ENCODE measurements around the gene BRINP2.

Gene BRINP2

GRCh38 chr1:177164380-177165068 is 6.2 kb upstream of the BRINP2 start, which contains the start of gene ASTN1:
Gene ASTN1 (minus strand): TSS chr1:177164712. CDS start chr1:177164676, 36 bp downstream.
- DNase-seq (ENCODE audit: low read depth) = no peak

- DNase-seq (ENCODE audit: low read depth) = no peak
Measured at GRCh38 chr1:177165069-177165439, 5.7 kb upstream of the BRINP2 start.

GRCh38 chr1:177171536-177172123 is 872 bp downstream of the BRINP2 start:
- no peak for DNase-seq (ENCODE audit: low read depth)

GRCh38 chr1:177172272-177172671 is 1.5 kb downstream of the BRINP2 start:
- DNase-seq (ENCODE audit: low read depth) = no peak

- DNase-seq (ENCODE audit: low read depth) = no peak
Measured at GRCh38 chr1:177172866-177173265, 2.1 kb downstream of the BRINP2 start.

GRCh38 chr1:177173976-177174375 is 3.2 kb downstream of the BRINP2 start:
- DNase-seq (ENCODE audit: low read depth) = no peak

GRCh38 chr1:177174921-177175634 is 4.3 kb downstream of the BRINP2 start:
- no peak for DNase-seq (ENCODE audit: low read depth)

GRCh38 chr1:177181280-177181630 is 10.5 kb downstream of the BRINP2 start:
- DNase-seq (ENCODE audit: low read depth) = no peak

GRCh38 chr1:177181631-177182291 is 11.0 kb downstream of the BRINP2 start:
- peak; percentile 0 for DNase-seq (ENCODE audit: low read depth)

- DNase-seq (ENCODE audit: low read depth) = no peak
Measured at GRCh38 chr1:177183836-177184235, 13.1 kb downstream of the BRINP2 start.

GRCh38 chr1:177185209-177185608 is 14.5 kb downstream of the BRINP2 start:
- no peak for DNase-seq (ENCODE audit: low read depth)

GRCh38 chr1:177186639-177187038 is 15.9 kb downstream of the BRINP2 start:
- DNase-seq (ENCODE audit: low read depth) = no peak

GRCh38 chr1:177190308-177190970 is 19.7 kb downstream of the BRINP2 start:
- no peak for DNase-seq (ENCODE audit: low read depth)

GRCh38 chr1:177198243-177198642 is 27.5 kb downstream of the BRINP2 start:
- no peak for DNase-seq (ENCODE audit: low read depth)

GRCh38 chr1:177200290-177200689 is 29.5 kb downstream of the BRINP2 start:
- DNase-seq (ENCODE audit: low read depth) = no peak

- DNase-seq (ENCODE audit: low read depth) = no peak
Measured at GRCh38 chr1:177206831-177207355, 36.1 kb downstream of the BRINP2 start.

GRCh38 chr1:177208920-177209319 is 38.2 kb downstream of the BRINP2 start:
- DNase-seq (ENCODE audit: low read depth) = no peak

- DNase-seq (ENCODE audit: low read depth) = no peak
Measured at GRCh38 chr1:177209357-177209756, 38.6 kb downstream of the BRINP2 start.

GRCh38 chr1:177210071-177210470 is 39.3 kb downstream of the BRINP2 start:
- DNase-seq (ENCODE audit: low read depth) = no peak

- DNase-seq (ENCODE audit: low read depth) = no peak
Measured at GRCh38 chr1:177211231-177211630, 40.5 kb downstream of the BRINP2 start.

GRCh38 chr1:177216587-177217202 is 45.9 kb downstream of the BRINP2 start:
- no peak for DNase-seq (ENCODE audit: low read depth)
